Caco-2 (cell line): ENCODE measurements around the gene NTF3. TPM values are rescaled to one million over a fixed set of nuclear protein-coding genes. Genes with fewer than 3 reads are reported as not detected.

ENCODE experiments used
- BruUV-seq: library from RNA; stranded (reverse); fragments of 400-500 nt; replicated peaks from 2 replicates; lab custom pipeline; 2021; lab: Mats Ljungman, UMichigan
- CTCF ChIA-PET: fragments of 300-600 bp; sonication (Branson Sonifier 250); formaldehyde crosslinking; loops from one replicate; lab custom pipeline; 2022; ENCODE audit warnings: antibody characterized with exemption; lab: Charles Lee
- POLR2A ChIA-PET: fragments of 300-600 bp; sonication (Branson Sonifier 250); formaldehyde crosslinking; loops from one replicate; lab custom pipeline; 2022; ENCODE audit warnings: antibody characterized with exemption; lab: Charles Lee
- DNase-seq, 2 experiments: peaks; one replicate each; pipeline versions ENCODE4 v3.0.0 to v3.0.0-alpha.2; 2020 to 2022
- H3K27me3 ChIP-seq: replicated peaks from 2 replicates; pipeline ENCODE4 v1.6.0; 2011; ENCODE audit warnings: low read length; ENCODE audit not compliant: control insufficient read depth, insufficient read depth
- H3K36me3 ChIP-seq: 2 replicates; pipeline ENCODE4 v1.5.1; 2011; ENCODE audit warnings: low read length; ENCODE audit not compliant: control insufficient read depth, insufficient read depth
- H3K4me1 ChIP-seq: fragments of 250-450 bp; sonication (Bioruptor Pico); 2 replicates; pipeline ENCODE4 v1.5.1; 2020; ENCODE audit warnings: mild to moderate bottlenecking
- H3K4me3 ChIP-seq: 2 replicates; pipeline ENCODE4 v1.5.1; 2011; ENCODE audit warnings: low read depth, mild to moderate bottlenecking, control low read depth, low read length
- H3K9me3 ChIP-seq: fragments of 250-450 bp; sonication (Bioruptor Pico); 2 replicates; pipeline ENCODE4 v1.5.1; 2020; ENCODE audit warnings: mild to moderate bottlenecking, moderate library complexity
- H3K27ac Mint-ChIP-seq: one replicate; pipeline ENCODE4 v1.8.0; 2022; ENCODE audit warnings: mixed read lengths; ENCODE audit not compliant: unreplicated experiment
- H3K27me3 Mint-ChIP-seq: one replicate; pipeline ENCODE4 v1.8.0; 2022; ENCODE audit warnings: mixed read lengths; ENCODE audit not compliant: insufficient read depth, unreplicated experiment
- H3K36me3 Mint-ChIP-seq: one replicate; pipeline ENCODE4 v1.8.0; 2022; ENCODE audit warnings: mild to moderate bottlenecking, mixed read lengths; ENCODE audit not compliant: insufficient read depth, unreplicated experiment
- H3K4me1 Mint-ChIP-seq: one replicate; pipeline ENCODE4 v1.8.0; 2022; ENCODE audit warnings: low read depth, mixed read lengths; ENCODE audit not compliant: unreplicated experiment
- H3K4me3 Mint-ChIP-seq: one replicate; pipeline ENCODE4 v1.8.0; 2022; ENCODE audit warnings: mild to moderate bottlenecking, moderate library complexity, mixed read lengths; ENCODE audit not compliant: unreplicated experiment
- H3K9me3 Mint-ChIP-seq: one replicate; pipeline ENCODE4 v1.8.0; 2022; ENCODE audit warnings: mixed read lengths; ENCODE audit not compliant: unreplicated experiment
- intact Hi-C: fragments of 100-400 bp; cut with micrococcal nuclease; formaldehyde crosslinking; loops from one replicate; pipeline ENCODE4 v1.10.0; 2022; ENCODE audit not compliant: unreplicated experiment
- total RNA-seq: library from RNA; stranded (reverse); gene quantifications from 2 replicates; pipeline ENCODE4 v1.2.3, GENCODE V29; 2022
- TF ChIP-seq, protein P1 (sequence below), 2 experiments: fragments of 200-600 bp in 1 of 2; IDR thresholded peaks; 1 replicate in 1 of 2; 2 replicates in 1 of 2; pipeline versions ENCODE4 v1.5.1 to v1.8.0; 2011 to 2022; ENCODE audit warnings: antibody characterized with exemption in 1 of 2, control low read depth in 1 of 2, inconsistent platforms in 1 of 2, low read depth in 1 of 2, low read length in 1 of 2, mild to moderate bottlenecking in 1 of 2, moderate library complexity in 1 of 2; ENCODE audit not compliant: insufficient read depth in 1 of 2, severe bottlenecking in 1 of 2, unreplicated experiment in 1 of 2

NTF3 gene
- total RNA-seq, 1 experiment from 2014 or later = 5.3 TPM

DNA sequence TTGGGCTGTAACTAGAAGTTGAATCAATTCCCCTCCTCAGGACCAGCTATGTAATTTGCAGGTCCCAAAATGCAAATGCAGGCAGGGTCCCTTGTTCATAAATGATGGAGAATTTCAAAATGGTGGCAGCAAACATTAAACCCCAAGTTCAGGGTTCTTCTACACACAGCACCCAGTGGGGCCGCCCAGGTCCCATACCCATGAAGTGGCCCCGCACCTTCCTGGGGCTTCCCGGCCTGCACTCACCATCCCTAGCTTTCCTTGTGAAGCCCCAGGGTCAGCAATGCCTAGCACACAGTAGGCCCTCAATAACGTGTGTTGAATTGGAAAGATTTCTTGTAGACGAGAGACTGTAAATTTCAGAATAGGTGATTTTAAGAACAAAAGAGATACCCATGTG lies 76.0 kb downstream of the NTF3 start:
- Mint-ChIP-seq H3K27me3 (no peaks in the 10 kb centered on the region), H3K36me3 (no peaks in the 10 kb centered on the region), H3K9me3 (no peaks in the 10 kb centered on the region), H3K4me3 (no peak overlapping the region), H3K4me1 (peaks cover 28% of the 10 kb centered on the region), H3K27ac (no peak overlapping the region)
- no TSS peak for BruUV-seq
- Histone ChIP-seq H3K4me1 (peaks cover 15% of the 10 kb centered on the region), H3K4me3 (no peak overlapping the region), H3K27me3 (no peaks in the 10 kb centered on the region), H3K9me3 (no peaks in the 10 kb centered on the region), H3K36me3 (no peaks in the 10 kb centered on the region)
- TF ChIP-seq, protein P1, sequence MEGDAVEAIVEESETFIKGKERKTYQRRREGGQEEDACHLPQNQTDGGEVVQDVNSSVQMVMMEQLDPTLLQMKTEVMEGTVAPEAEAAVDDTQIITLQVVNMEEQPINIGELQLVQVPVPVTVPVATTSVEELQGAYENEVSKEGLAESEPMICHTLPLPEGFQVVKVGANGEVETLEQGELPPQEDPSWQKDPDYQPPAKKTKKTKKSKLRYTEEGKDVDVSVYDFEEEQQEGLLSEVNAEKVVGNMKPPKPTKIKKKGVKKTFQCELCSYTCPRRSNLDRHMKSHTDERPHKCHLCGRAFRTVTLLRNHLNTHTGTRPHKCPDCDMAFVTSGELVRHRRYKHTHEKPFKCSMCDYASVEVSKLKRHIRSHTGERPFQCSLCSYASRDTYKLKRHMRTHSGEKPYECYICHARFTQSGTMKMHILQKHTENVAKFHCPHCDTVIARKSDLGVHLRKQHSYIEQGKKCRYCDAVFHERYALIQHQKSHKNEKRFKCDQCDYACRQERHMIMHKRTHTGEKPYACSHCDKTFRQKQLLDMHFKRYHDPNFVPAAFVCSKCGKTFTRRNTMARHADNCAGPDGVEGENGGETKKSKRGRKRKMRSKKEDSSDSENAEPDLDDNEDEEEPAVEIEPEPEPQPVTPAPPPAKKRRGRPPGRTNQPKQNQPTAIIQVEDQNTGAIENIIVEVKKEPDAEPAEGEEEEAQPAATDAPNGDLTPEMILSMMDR (IDR thresholded peaks at IDR 0.05; ENCODE audit: insufficient read depth in 1 of 2, low read depth in 1 of 2, low read length in 1 of 2, severe bottlenecking in 1 of 2, unreplicated experiment in 1 of 2) = no peak
- POLR2A ChIA-PET = no interaction called here
- intact Hi-C loops = no loop called here
- CTCF ChIA-PET = no interaction called here
- DNase-seq = no peak

- no peak overlapping the region for H3K4me3 ChIP-seq
- H3K27me3 ChIP-seq = no peaks in the 10 kb centered on the region
- H3K27ac Mint-ChIP-seq = no peak overlapping the region
- H3K27me3 Mint-ChIP-seq = no peaks in the 10 kb centered on the region
- H3K36me3 ChIP-seq = no peaks in the 10 kb centered on the region
- ChIA-PET POLR2A (no interaction called here), CTCF (no interaction called here)
- H3K4me1 ChIP-seq = peaks cover 4% of the 10 kb centered on the region
- no peaks in the 10 kb centered on the region for H3K9me3 Mint-ChIP-seq
- no peak for DNase-seq
- H3K4me1 Mint-ChIP-seq = peaks cover 17% of the 10 kb centered on the region
- no TSS peak for BruUV-seq
- no peak overlapping the region for H3K4me3 Mint-ChIP-seq
- H3K36me3 Mint-ChIP-seq = no peaks in the 10 kb centered on the region
- intact Hi-C loops = no loop called here
- TF ChIP-seq, protein P1 (IDR thresholded peaks at IDR 0.05; ENCODE audit: insufficient read depth in 1 of 2, low read depth in 1 of 2, low read length in 1 of 2, severe bottlenecking in 1 of 2, unreplicated experiment in 1 of 2) = no peak
- no peaks in the 10 kb centered on the region for H3K9me3 ChIP-seq
These were observed 77.2 kb downstream of the NTF3 start for GRCh38 chr12:5509102-5509501.

DNA sequence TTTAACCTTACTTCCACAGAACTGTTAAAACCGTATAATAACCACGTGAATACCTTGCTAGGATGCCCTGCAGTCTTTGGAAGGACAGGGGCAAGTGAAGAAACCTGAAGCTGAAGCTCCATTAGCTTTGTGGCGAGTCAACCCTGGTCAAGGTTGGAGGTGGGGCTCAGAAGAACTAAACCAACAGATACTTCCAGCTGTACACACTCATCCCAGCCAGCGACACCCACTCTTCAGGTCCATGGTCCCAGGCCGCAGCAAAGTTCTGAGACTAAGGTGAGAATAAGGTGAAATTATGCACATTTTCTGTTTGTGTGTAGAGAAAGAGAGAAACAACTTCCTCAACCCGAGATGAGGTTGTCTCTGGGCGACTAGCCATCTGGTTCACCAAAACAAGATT lies 77.6 kb downstream of the NTF3 start:
- BruUV-seq = no TSS peak
- Histone ChIP-seq H3K27me3 (no peaks in the 10 kb centered on the region), H3K9me3 (no peaks in the 10 kb centered on the region), H3K36me3 (no peaks in the 10 kb centered on the region), H3K4me3 (no peak overlapping the region), H3K4me1 (no peaks in the 10 kb centered on the region; the same call in 1 of the 2 replicates)
- no peak for DNase-seq
- Mint-ChIP-seq H3K27me3 (no peaks in the 10 kb centered on the region), H3K27ac (no peak overlapping the region), H3K4me1 (peaks cover 21% of the 10 kb centered on the region), H3K9me3 (no peaks in the 10 kb centered on the region), H3K36me3 (no peaks in the 10 kb centered on the region), H3K4me3 (no peak overlapping the region)
- CTCF ChIA-PET = no interaction called here
- POLR2A ChIA-PET = no interaction called here
- TF ChIP-seq, protein P1 (IDR thresholded peaks at IDR 0.05; ENCODE audit: insufficient read depth in 1 of 2, low read depth in 1 of 2, low read length in 1 of 2, severe bottlenecking in 1 of 2, unreplicated experiment in 1 of 2) = no peak
- intact Hi-C loops = no loop called here
